ENCODE measurements around the gene ACTN1.
"Not testable (repeated sequence)": the region's sequence is repeated elsewhere in the genome, so short reads cannot be mapped to it uniquely, and the experiment has no call there.

ACTN1 gene

DNA sequence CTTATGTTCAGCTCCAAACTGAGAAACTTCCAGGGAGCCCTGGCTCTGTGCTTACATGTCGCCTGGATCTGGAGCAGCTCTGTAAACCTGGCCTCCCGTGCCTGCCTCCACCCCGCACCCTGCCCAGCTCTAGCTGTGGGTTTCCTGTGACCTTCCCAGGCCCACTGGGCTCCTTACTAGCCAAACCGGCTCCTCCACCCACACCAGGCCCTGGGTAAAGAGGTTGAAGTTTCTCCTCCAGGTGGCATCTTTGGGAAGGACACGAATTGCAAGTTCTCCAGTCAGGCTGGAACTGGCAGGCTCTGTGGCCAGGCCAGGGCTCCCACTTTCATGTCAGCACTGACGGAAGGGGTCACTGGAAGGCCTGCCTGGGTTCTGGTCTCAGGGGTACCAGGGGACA, 125.4 kb downstream of the ACTN1 start:
- no peak for FAIRE-seq

DNA sequence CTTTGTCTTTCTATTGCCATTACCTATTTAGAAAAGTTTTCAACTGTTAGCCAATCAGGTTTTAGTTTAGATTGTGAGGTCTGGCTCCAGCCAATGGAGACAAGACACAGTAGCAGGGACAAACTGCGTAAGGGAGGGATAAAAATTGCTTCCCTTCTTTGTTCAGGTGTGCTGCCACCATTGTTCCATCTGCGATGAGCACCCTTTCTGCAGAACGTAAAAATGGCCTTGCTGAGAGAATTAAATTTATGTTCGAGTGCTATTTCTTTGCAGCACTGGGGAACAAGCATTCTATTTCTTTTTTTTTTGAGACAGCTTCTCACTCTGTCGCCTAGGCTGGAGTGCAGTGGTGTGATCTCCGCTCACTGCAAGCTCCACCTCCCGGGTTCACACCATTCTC, 126.6 kb downstream of the ACTN1 start:
- not testable (repeated sequence) for FAIRE-seq

DNA sequence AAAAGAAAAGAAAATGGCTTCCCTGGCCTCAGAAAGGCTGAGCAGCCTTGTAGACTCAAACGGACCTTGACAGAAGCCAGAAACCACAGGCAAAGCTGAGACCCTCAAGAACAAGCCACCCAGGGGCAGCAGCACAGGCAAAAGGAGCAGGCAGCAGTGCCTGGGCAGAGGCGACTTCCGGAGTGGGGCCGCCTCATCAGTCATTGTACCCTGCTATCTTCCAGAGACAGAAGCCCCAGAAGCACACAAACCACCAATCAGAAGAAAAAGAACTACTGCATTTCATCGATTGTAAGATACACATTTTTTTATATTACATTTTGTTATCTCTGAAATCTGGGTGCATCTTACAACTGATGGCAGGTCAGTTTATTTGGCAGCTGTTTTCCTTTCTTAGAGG, 128.0 kb downstream of the ACTN1 start:
- no peak for FAIRE-seq

DNA sequence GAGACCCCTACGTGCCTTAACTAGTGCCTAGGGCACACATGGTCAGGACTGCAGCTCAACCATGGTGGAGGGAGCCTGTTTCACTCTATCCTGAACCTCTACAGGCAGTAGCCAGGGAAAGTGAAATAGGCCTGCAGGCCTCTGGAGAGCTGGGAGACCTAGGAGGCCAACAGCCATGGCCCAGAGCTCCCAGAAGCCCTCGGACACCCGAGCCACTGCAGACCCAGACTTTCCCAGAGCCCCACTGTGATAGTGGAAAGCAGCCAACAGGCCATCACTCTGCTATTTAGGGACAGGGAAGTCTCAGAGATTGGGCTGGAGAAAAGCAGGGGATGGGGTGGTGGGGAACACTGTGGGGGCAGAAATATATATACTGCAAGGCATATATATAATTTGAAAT, 129.7 kb downstream of the ACTN1 start:
- FAIRE-seq: no peak

DNA sequence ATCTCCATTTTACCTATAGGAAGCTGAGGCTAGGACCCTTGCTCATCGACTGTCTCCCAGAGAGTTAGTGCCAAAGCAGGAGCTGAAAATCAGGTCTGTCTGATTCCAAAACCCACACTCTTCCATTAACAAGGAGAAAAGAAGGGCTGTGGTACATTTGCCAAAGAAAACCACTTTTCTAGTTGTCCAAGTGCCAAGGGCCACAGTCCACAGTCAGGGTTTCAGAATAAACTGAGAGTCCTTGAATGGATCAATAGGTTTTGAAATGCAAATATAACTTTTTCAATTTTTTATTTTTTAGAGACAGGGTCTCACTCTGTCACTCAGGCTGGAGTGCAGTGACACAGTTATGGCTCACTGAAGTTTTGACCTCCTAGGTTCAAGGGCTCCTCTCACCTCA, 130.8 kb downstream of the ACTN1 start:
- FAIRE-seq: no peak

DNA sequence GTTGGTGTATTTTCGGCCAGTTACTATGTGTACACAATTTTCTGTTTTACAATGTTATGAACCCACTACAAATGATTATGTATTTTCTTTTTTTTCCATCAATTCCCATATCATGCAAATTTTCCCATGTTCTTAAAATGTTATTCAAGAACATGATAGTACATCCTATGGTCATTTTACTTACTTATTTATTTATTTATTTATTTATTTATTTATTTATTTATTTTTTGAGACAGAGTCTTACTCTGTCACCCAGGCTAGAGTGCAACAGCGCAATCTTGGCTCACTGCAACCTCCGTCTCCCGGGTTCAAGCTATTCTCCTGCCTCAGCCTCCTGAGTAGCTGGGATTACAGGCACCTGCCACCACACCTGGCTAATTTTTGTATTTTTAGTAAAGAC, 131.5 kb downstream of the ACTN1 start:
- not testable (repeated sequence) for FAIRE-seq

DNA sequence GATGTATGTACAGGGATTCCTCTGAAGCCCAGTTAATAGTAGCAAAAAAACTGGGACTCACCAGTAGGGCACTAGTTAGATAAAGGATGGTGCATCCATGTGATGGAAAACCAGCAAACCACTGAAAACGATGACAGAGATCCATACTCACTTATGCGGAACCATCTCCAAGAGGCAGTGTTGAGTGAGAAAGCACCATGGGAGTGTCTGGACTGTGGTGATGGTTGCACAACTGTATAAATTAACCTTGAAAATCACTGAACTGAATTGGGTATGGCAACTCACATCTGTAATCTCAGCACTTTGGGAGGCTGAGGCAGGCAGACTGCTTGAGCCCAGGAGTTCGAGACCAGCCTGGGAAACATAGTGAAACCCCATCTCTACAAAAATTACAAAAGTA, 132.6 kb downstream of the ACTN1 start:
- FAIRE-seq: no peak

DNA sequence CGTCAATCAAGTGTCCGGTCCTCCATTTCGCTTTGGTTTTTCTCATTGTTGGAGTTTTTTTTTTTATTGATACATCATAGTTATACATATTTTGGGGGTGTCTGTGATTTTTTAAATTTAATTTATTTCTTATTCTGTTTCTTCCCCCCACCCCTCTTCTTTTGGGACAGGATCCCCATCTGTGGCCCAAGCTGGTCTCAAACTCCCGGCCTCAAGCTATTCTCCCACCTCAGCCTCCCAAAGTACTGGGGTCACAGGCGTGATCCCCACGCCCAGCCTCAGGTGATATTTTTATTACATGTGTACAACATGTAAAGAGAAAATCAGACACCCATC, 134.9 kb downstream of the ACTN1 start:
- no peak for FAIRE-seq

DNA sequence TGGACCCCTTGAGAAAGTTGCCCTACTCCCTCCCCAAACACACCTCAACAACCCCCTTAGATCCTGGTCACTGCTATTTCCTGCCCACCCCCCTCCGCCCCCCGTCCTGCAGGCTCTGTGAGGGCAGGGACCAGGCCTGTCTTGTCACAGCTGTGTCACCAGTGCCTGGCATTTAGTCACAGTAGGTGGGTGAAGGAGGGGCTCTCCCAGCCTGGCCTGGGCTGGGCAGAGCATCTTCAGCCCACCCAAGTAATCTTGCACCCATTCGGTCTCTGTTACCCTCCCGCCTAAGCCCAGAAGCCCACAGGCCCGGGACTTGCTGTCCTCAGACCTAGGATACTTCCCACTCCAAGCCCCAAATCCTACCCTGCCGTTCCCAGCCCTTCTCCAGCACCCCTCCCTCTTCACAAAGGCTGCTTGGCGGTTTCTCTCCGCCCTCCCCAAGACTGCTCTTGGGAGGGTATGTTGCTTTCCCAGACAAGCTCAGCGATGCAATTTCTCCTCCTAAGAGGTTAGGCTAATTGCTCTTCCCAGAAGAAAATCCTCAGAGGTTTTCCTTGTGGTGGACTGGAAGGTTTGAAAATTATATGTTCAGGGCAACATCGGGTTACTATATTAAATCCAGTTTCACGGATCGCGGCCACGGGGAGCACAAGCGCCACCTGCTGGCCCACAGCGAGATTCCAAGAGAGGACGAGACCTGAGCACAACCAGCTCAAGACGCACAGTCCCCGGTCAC, 135.5 kb downstream of the ACTN1 start:
- FAIRE-seq: no peak

DNA sequence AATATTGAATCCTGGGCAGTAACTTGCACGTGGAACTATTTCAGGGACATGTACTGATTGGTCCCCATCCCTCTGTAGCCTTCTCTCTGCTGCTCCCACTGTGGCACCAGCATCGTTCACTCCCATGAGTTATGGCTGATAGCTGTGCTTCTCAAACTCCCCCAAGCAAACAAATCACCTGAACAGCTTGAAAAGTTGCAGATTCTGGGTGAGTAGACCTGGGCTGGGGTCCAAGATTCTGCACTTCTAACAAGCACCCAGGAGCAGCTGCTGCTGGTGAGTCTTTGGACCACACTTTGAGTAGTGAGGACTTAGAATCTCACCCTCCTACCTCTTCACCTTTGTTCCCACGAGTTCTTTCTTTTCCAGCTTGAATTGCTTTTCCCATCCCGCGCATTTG, 136.8 kb downstream of the ACTN1 start:
- FAIRE-seq: no peak

DNA sequence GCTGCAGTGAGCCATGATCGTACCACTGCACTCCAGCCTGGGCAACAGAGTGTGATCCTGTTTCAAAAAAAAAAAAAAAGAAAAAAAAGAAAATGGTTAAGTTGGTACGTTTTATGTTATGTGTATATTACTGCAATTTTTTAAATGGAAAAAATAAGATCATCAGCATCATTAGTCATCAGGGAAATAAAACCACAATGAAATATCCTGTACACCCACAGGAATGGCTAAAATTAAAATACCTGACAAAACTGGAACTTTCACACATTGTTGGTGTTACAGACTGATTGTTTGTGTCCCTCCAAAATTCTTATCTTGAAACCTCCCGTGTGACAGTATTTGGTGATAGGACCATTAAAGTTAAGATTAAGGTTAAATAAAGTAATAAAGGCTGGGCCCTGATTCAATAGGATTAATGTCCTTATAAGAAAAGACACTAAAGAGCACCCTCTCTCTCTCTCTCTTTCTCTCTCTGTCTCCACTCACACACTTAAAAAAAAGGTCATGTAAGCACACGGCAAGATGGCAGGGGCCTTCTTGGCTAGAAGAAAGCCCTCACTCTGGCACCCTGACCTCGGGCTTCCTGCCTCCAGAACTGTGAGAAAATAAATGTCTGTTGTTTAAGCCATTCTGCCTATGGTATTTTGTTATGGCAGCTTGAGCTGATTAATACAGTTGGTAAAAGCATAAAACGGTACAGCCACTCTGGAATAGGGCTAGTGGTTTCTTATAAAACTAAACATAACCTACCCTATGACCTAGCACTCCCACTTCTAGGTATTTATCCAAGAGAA, 137.9 kb downstream of the ACTN1 start:
- FAIRE-seq: no peak

DNA sequence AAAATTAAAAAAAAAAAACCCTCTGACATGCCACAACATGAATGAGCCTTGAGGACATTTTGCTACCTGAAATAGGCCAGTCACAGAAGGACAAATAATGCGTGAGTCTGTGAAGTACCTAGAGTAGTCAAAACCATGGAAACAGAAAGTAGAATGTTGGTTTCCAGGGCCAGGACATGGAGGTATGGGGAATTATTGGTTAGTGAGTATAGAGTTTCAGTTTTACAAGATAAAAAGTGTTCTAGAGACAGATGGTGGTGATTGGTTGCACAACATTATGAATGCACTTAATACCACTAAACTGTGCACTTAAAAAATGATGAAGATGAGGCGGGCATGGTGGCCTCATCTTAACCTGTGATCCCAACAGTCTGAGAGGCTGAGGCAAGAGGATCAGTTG, 138.6 kb downstream of the ACTN1 start:
- no peak for FAIRE-seq

DNA sequence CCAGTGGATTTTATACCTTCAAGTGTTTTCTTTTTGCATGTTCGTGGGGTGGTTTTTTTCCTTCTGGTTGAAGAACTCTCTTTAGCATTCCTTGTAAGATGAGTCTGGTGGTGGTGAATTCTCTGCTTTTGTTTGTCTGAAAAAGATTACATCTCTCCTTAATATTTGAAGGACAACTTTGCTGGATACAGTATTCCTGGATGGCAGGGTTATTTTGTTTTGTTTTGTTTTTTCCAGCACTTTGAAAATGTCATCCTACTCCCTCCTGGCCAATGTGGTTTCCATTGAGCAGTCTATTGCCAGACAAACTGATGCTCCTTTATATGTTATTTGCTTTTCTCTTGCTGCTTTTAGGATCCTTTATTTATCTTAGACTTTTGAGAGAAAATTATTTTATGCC, 143.0 kb downstream of the ACTN1 start:
- FAIRE-seq: no peak

DNA sequence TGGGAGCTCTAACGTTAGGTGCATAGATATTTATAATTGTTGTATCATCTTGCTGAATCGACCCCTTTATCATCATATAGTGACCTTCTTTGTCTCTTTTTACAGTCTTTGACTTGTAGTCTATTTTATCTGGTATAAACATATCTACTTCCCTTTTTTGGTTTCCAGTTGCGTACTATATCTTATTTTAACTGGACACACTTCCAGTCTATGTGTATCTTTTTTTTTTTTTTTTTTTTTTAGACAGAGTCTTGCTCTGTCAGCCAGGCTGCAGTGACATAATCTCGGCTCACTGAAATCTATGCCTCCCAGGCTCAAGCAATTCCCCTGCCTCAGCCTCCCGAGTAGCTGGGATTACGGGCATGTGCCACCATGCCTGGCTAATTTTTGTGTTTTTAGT, 144.3 kb downstream of the ACTN1 start:
- FAIRE-seq: no peak

DNA sequence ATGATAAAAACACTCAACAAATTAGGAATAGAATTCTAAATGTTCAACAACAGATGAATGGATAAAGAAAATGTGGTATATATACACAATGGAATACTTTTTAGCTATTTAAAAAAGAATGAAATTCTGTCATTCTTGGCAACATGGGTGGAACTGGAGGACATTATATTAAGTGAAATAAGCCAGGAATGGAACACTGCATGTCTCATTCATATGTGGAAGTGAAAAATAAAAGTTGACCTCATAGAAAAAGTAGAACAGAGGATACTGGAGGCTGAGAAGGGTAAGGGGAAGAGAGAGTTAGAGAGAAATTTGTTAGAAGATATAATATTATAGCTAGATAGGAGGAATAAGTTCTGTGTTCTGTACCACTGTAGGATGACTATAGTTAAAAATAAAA, 150.4 kb downstream of the ACTN1 start:
- FAIRE-seq: no peak

DNA sequence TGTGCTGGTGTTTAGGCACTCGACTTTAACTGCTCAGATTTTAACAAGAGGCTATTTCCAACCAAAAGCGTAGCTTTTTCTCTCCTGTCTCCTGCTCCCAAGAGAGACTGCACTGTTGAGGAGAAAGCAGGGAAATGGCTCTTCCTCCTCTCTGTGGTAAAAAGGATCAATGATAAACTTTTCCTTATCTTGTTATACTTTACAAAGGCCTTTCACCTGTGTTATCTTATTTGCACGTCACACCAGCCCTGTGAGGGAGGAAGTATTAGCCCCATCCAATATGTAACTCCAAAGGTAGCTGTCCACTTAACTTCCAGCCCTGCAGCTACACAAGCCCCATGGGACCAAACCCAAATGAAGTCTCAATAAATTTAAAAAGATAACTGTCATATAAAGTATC, 153.4 kb downstream of the ACTN1 start:
- FAIRE-seq: no peak

DNA sequence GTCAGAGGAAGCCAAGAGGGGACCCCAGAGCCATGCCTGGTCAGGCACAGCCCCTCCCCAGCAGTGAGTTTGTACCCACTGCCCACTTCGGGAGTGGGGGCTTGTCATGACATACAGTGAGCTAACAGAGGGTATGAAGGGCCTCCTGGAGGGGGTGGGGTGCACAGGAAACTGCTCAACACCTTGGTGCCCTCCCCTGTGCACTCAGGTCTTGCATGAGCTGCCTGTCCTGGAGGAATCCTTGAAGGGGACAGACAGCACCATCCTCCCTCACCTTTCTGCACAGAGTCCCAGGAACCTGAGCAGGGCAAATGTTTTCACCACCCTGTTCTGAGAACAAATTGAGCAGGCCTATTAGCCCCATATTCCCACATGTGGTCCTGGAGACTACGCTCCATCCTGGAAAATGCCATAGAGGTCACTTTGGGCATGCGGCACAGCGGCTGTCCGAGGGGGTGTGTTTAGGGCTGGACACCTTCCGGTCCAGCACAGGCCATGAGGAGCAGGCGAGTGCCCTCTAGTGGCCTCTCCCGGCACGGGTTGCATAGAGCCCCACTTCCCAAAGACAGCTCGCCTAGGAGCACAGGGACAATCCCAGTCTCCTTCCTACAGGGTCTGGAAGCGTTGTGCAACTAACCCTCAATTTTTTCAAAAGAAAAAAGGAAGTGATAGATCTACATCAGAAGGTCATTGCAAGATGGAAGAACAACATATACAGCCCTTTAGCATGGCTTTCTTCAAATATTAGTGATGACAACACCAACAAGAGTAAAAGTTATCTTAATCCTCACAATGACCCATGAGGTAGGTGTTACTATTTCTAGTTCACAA, 154.4 kb downstream of the ACTN1 start:
- no peak for FAIRE-seq

DNA sequence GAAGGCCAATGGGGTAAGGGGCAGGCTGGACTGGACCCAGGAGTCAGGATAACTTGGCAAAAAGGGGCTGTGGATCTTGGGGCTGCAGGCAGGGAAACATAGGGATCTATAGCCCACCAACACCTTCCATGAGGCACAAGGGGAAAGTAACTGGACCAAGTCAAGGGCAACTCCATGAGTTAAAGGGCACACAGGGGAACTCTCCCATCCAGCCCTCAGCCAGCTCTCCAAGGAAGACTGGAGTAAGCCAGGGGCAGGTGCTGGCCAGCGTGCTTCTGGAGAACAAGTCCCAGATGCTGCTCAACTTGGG, 154.9 kb downstream of the ACTN1 start:
- FAIRE-seq: no peak
